Stimulated activated CD4-positive, alpha-beta T cell treated with anti-CD3 and anti-CD28 coated beads, Interleukin-4, amount 100 ng/mL, for 1 hour (primary cell): ENCODE data around the gene COMMD1.
"Not testable (repeated sequence)": the region's sequence is repeated elsewhere in the genome, so short reads cannot be mapped to it uniquely, and the experiment has no call there.

Experiments
- DNase-seq: peaks from one replicate; pipeline ENCODE4 v3.0.0-alpha.2; 2020

Gene COMMD1

GRCh38 chr2:61926531-61927477, 21.3 kb downstream of the COMMD1 start:
- no peak for DNase-seq

- no peak for DNase-seq
These were observed 23.5 kb downstream of the COMMD1 start for GRCh38 chr2:61928826-61929461.

DNA sequence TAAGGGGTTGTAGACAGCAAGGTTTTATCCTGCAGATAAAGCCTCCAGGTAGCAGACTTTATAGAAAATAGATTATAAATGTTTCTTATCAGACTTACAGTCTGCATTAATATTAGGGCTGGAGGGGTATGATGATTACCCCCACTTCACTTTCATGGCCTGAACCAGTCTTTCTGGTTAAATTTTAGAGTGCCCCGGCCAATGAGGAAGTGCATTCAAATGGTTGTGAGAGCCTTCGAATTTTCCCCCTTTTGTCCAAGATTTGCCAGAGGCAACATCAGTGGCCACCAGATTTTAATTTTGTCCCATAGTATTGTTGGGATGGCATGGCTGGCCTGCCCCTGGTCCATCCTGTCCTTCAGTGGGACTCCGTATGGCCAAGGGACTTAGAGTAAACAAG, 31.6 kb downstream of the COMMD1 start:
- DNase-seq: no peak

GRCh38 chr2:61937886-61938285, 32.4 kb downstream of the COMMD1 start:
- no peak for DNase-seq

- DNase-seq: no peak
These were observed 33.0 kb downstream of the COMMD1 start for GRCh38 chr2:61938511-61938910.

DNA sequence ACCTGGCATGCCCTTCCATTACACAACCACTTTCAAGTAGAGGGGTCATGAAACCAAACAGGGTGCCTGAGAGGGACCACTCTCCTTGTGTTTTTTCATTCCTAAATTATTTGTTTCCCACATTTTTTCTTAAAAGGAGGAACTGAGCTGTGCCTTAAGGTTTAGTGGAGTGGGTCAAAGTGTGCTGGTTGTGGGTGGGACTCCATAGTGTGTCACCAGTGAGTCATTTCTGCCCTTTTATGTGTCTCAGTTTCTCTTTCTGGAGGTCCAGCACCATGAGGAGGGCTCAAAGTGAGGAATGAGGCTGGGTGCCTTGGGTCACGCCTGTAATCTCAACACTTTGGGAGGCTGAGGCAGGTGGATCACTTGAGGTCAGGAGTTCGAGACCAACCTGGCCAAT, 37.8 kb downstream of the COMMD1 start:
- no peak for DNase-seq

GRCh38 chr2:61946666-61947065, 41.2 kb downstream of the COMMD1 start:
- DNase-seq: no peak

DNA sequence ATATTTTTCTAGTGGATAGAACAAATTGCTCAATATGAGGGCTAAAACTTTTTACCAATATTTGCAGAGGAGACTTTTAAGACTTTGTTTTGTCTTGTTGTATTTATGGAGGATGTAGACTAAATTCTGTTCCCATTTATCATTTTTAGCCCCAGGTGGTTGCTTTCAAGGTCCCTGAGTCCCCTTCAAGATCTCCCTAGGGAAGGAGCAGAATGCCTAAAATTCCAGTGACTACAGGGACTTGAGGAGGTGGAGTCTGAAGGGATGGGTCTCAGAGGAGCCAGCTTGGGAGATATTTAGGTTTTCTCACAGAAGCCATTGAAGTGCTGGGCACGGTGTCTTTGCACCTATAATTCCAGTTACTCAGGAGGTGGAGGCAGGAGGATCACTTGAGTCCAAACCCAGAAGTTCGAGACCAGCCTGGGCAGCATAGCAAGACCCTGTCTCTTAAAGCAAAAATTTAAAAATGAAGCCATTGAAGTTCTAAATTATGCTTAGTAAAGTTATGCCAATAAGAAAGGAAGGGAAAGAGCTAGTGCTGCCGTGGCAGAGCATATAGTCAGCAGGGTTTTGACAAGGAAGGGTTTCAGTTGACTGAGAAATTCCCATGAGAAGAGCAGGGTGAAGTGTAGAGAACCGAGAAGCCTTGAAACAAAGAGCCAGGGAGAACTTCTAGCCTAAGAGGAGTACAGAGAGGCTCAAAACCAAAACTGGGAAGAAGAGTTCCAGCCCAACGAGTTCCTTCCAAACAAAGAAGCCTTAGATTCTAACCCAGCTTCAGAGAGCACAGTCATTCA, 43.4 kb downstream of the COMMD1 start:
- no peak for DNase-seq

- DNase-seq: no peak
These were observed 43.9 kb downstream of the COMMD1 start for GRCh38 chr2:61949458-61949713.

GRCh38 chr2:61949714-61950560, 44.5 kb downstream of the COMMD1 start:
- DNase-seq: no peak

GRCh38 chr2:61950571-61951315, 45.3 kb downstream of the COMMD1 start:
- DNase-seq: no peak

GRCh38 chr2:61951881-61952280, 46.4 kb downstream of the COMMD1 start:
- DNase-seq: no peak

GRCh38 chr2:61952288-61952687, 46.8 kb downstream of the COMMD1 start:
- no peak for DNase-seq

DNA sequence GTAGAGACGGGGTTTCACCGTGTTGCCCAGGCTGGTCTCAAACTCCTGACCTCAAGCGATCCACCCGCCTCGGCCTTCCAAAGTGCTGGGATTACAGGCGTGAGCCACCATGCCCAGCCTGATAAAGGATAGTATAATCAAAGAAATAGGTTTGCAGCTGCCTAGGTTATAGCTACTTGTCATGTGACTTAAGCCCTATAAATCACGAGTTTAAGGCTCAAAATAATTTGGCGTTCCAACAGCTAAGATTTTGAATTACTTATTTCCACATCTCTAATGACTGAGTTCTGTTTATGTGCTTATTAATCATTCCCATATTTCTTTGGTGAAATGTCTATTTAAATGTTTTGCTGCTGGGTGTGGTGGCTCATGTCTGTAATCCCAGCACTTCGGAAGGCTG, 49.4 kb downstream of the COMMD1 start:
- DNase-seq: not testable (repeated sequence)

DNA sequence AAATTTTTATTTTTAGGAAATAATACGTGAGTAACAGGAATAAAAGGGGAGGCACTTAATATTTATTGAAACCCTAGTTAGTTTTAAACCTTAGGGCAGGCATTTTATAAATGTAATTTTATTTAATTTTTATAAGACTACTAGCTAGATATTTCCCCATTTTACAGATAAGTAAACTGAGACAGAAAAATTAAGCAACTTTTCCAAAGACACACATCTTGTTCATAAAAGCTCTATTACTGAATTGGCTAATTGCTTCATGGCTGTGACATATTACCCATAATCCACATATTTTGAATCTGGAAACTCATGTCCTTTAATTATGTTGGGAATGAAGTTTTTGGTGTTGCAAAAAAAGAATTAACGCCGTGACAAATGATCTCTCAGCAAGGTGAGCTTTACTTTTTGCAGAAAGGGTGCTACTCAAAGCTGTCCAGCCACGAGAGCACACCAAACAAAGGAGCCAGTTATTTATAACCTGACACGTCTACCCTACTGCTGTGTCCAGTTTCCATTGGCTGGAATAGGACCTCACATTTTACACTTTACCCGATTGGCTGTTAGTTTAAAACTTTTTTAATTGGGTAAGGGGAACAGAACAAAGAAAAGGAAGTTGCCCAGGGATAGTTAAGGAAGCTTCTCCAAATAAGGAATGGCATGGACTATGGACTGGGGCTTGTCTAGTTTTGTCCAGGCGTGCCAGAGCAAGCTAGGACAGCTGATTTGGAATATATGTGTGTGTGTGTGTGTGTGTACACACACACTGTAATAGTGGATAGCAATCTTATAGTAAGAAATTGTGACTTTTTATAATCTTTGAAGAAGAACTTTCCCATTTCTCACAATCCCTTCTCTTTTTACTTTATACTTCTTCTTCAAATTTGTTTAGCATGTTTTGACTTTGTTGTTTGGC, 54.2 kb downstream of the COMMD1 start:
- no peak for DNase-seq

DNA sequence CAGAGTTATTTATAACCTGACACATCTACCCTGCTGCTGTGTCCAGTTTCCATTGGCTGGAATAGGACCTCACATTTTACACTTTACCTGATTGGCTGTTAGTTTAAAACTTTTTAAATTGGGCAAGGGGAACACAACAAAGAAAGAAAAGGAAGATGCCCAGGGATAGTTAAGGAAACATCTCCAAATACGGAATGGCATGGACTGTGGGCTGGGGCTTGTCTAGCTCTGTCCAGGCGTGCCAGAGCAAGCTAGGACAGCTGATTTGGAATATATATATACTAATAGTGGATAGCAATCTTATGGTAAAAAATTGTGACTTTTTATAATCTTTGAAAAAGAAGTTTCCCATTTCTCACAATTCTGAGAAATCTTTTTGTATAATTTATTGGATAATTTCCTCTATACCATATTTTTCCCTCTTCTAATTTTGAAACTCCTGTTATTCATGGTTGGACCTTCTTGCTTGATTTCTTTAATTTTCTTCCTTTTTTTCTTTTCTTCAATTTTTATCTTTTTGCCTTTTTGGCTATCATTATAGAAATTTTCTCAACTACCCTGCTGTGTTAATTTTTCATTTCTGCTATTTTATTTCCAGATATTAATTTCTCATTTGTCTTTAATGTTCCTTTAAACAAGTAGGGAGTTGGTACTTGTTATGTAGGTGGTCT, 55.9 kb downstream of the COMMD1 start:
- DNase-seq: no peak

GRCh38 chr2:61962095-61962984, 56.9 kb downstream of the COMMD1 start:
- no peak for DNase-seq

DNA sequence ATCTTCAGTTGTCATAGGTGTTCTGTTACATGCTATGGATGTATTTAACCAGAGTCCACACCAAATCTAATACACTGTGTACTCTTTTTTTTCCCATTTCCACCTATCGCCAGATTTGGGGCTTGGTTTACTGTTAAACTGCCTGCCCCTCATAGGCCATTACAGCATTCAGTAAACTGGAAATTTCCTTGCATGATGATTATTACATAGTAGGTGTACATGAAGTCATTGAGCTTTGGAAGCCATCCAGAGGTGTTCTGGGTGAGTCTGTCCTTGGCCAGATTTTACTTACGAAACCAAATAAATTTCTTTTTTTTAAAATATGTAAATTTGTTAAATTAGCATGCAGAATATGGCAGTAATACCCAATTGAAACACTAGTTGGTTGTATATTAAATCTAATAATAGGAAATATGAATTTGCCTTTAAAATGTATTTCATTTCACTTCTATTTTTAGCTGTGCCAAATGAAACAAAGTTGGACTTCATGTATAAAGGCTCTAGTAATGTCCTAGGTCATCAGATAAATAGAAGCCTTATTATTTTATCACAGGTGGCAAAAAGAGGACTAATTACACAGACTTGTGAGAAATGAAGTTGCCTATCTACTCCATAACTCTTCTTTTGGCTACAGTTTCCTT, 60.7 kb downstream of the COMMD1 start:
- no peak for DNase-seq

GRCh38 chr2:61967262-61967661, 61.8 kb downstream of the COMMD1 start:
- no peak for DNase-seq
